Activated T-helper 1 cell treated with anti-CD3 and anti-CD28 coated beads, Interleukin-12 subunit alpha, Interleukin-12 subunit beta, Interleukin-2, Interleukin-4 antibody, amounts not matched to agents 30 ng/mL and 10 ng/mL and 1 ng/mL, durations not matched to agents 14 hours and 24 hours and 36 hours (primary cell): ENCODE data around the gene LDB2. TPM values are rescaled to one million over a fixed set of nuclear protein-coding genes. Genes with fewer than 3 reads are reported as not detected.

Experiments used
- DNase-seq: peaks from one replicate; pipeline ENCODE4 v3.0.0; 2021; ENCODE audit warnings: low spot score
- H3K27ac Mint-ChIP-seq: one replicate; pipeline ENCODE4 v1.8.0; 2021; ENCODE audit warnings: mild to moderate bottlenecking, mixed read lengths
- H3K27me3 Mint-ChIP-seq: one replicate; pipeline ENCODE4 v1.8.0; 2022; ENCODE audit warnings: mild to moderate bottlenecking, moderate library complexity, mixed read lengths; ENCODE audit not compliant: insufficient read depth
- H3K36me3 Mint-ChIP-seq: one replicate; pipeline ENCODE4 v1.8.0; 2021; ENCODE audit warnings: low read depth, mixed read lengths
- H3K4me1 Mint-ChIP-seq: one replicate; pipeline ENCODE4 v1.8.0; 2021; ENCODE audit warnings: low read depth, mixed read lengths
- H3K4me3 Mint-ChIP-seq: one replicate; pipeline ENCODE4 v1.8.0; 2021; ENCODE audit warnings: mild to moderate bottlenecking, moderate library complexity, mixed read lengths
- H3K9me3 Mint-ChIP-seq: one replicate; pipeline ENCODE4 v1.8.0; 2021; ENCODE audit warnings: mixed read lengths
- intact Hi-C: fragments of 100-400 bp; cut with micrococcal nuclease; formaldehyde crosslinking; loops from one replicate; pipeline ENCODE4 v1.15.1; 2024
- total RNA-seq: library from RNA; stranded (reverse); gene quantifications from 2 replicates; pipeline ENCODE4 v1.2.3, GENCODE V29; 2022

Gene LDB2
- total RNA-seq, 1 donor from 2014 or later = not detected

DNA sequence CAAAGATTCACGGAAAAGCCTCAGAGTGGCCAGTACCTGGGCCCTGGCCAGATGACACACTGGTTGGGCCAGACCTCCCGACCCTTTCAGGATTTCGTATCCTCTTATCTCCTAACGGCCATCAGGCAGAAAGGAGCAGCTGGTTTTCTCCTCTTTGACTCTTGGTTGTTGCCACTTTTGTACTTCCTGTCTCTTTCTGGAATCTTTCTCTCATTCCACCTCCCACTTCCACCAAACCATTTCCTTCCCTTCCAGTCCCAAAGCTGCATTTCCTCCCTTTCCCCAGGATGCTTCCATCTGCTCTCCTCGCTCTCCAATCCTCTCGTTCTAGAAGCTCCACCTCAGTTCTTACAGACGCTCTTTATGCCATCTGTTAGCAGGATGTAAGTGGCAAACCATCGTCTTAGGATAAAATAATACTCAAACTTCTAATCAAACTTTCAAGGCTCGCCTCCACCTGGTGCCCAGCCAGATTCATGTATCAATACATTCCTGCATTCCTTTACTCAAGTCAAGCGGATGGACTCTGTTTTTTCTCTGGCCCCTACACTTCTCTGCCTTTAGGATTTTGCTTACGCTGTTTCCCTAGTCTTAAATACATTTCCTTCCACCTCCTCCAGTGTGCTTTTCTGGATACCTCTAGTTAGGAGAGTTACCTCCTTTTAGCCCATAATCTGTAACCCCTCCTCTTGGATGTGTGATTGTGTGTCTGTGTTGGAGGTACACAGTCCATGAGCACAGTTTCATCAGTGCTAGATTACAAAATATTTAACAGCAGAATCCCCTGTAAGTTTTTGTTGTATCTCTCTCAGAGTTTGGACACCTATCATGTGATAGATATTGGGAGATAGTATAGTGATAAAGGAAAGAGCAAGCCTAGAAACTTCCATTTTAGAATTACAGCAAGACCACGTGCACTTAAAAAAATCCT, 70.4 kb downstream of the LDB2 start:
- Mint-ChIP-seq H3K27ac (no peak overlapping the region), H3K27me3 (peaks cover 2% of the 10 kb centered on the region), H3K9me3 (no peaks in the 10 kb centered on the region), H3K36me3 (no peaks in the 10 kb centered on the region), H3K4me3 (no peak overlapping the region), H3K4me1 (no peaks in the 10 kb centered on the region)
- intact Hi-C loops = no loop called here
- DNase-seq = no peak

DNA sequence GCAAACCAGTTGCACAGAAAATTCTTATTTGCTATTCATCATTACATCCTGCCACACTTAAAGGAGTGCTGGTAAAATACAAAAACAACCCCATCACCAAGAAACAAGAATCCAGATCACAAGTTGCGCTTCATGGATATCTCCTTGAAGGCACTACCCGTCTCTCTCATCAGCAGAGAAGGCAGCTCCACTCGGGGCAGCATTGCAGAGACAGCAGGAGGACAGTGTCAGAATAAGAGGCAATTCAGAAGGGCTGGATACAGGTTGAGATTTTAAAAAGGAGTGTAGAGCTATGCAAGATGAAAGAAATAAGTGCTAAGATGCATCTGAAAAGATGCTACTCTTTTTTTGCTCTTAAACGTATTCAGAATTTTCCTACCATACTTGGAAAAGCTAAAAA, 71.4 kb downstream of the LDB2 start:
- H3K4me1 Mint-ChIP-seq = no peaks in the 10 kb centered on the region
- no peaks in the 10 kb centered on the region for H3K9me3 Mint-ChIP-seq
- peaks cover 2% of the 10 kb centered on the region for H3K27me3 Mint-ChIP-seq
- intact Hi-C loops = no loop called here
- H3K4me3 Mint-ChIP-seq = no peak overlapping the region
- H3K27ac Mint-ChIP-seq = no peak overlapping the region
- no peaks in the 10 kb centered on the region for H3K36me3 Mint-ChIP-seq
- no peak for DNase-seq

DNA sequence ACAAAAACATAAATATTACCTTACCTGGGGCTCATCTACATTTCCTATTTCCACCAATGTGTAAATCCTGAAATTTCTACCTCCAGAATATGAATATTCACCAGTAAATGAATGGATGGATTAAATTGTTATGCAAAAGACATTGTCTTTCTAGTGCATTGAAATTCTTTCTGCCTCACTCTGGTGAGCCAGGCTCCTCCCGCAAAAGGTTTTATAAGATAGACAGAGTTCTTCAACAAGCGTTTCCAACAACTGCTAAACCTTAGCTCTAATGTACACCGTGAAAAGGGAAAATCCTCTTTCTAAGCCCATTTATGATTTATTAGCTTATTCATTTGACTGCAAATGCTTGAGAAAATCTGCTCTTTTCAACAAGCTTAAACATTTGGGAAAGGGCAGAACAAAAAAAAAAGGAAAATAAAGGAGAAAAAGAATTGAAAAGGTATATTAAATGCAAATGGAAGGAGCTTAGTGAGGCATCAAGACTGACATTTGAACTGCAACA, 72.0 kb downstream of the LDB2 start:
- no peak overlapping the region for H3K4me3 Mint-ChIP-seq
- no peaks in the 10 kb centered on the region for H3K36me3 Mint-ChIP-seq
- intact Hi-C loops = no loop called here
- no peaks in the 10 kb centered on the region for H3K9me3 Mint-ChIP-seq
- H3K27ac Mint-ChIP-seq = no peak overlapping the region
- no peak for DNase-seq
- no peaks in the 10 kb centered on the region for H3K4me1 Mint-ChIP-seq
- peaks cover 2% of the 10 kb centered on the region for H3K27me3 Mint-ChIP-seq

DNA sequence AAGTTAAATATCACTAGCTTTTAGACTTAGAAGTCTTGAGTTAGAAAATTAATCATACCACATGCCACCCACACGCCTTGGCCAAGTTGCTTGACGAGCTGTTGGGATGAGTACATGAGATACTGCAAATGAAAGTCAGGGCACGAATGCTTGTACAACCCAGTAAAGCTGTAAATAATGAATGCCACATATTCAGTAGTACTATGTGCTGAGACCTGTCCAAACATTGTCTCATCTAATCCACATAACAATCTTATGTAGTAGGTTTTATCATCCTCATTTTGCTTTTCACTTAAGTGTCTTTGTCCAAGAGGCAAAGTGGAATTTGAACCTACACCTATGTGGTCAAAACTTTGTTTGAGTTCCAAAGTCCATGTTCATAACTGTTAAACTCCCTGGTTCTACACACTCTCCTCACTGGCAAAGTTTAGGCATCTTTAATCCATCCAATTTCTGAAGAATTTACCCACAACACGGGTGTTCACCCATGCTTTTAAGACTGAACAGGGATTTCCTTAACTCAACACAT, 74.1 kb downstream of the LDB2 start:
- Mint-ChIP-seq H3K9me3 (no peaks in the 10 kb centered on the region), H3K27ac (no peak overlapping the region), H3K4me1 (no peaks in the 10 kb centered on the region), H3K27me3 (no peaks in the 10 kb centered on the region), H3K4me3 (no peak overlapping the region), H3K36me3 (no peaks in the 10 kb centered on the region)
- intact Hi-C loops = no loop called here
- no peak for DNase-seq

DNA sequence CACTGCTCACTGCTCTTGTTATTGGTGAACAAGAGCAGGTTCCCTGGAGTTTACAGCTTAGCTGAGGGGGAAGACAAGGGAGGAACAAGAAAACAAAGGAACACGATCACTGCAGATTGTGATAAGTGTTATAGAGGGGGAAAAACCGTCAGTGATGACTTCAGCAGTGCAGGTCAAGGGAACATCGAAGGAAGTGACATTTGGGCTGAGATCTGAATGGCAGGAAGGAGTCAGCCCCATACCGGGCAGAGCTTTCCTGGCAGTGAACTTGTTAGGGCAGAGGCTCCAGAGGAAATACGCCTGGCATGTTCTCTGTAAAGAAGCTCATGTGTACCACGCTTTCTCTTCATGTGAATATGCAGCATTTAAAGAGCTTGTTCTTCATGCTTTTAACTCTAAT, 78.1 kb downstream of the LDB2 start:
- no peaks in the 10 kb centered on the region for H3K9me3 Mint-ChIP-seq

DNA sequence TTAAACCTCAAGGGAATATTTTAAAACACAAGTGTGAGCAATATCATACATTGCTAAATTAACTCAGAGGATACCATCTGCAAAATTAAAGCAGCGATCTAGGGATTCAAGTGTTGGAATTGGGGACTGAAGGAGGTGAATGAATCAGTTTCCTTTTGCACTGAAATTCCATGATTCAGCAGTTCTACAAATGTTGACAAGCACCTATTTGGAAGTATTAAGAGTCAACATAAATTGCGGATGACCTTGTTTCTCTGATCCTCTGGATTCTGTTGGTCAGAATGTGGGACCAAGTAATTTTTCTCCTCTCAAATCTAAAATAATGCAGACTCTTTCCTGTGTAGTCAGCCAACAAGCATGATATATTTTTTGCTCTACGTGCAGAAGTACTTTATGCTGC, 78.8 kb downstream of the LDB2 start:
- Mint-ChIP-seq H3K36me3 (no peaks in the 10 kb centered on the region), H3K27ac (no peak overlapping the region), H3K4me3 (no peak overlapping the region), H3K27me3 (no peaks in the 10 kb centered on the region), H3K4me1 (no peaks in the 10 kb centered on the region), H3K9me3 (no peaks in the 10 kb centered on the region)
- no peak for DNase-seq
- intact Hi-C loops = no loop called here

More for the DNA sequence above, 78.1 kb downstream of the LDB2 start:
- Mint-ChIP-seq H3K27me3 (no peaks in the 10 kb centered on the region), H3K36me3 (no peaks in the 10 kb centered on the region), H3K27ac (no peak overlapping the region), H3K4me1 (no peaks in the 10 kb centered on the region), H3K4me3 (no peak overlapping the region)
- DNase-seq = no peak
- intact Hi-C loops = no loop called here

DNA sequence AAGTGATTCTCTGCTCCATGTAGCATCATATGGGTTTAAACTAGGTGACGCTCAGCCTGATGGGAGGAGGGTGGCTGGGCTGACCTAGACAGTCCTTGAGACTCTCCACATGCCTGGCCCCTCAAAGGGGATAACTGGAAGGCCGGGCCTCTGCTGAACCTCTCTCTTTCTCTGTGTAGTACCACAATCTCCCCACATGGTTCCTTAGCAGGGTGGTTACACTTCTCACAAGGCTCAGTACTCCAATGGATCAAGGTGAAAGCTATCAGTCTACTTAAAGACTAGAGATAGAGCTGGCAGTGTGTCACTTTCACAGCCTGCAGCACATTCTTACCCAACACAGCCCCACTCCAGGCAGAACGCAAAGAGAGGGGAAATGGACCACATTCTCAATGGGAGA, 80.4 kb downstream of the LDB2 start:
- Mint-ChIP-seq H3K9me3 (no peaks in the 10 kb centered on the region), H3K27ac (no peak overlapping the region), H3K27me3 (no peaks in the 10 kb centered on the region), H3K4me1 (no peaks in the 10 kb centered on the region), H3K36me3 (no peaks in the 10 kb centered on the region), H3K4me3 (no peak overlapping the region)
- intact Hi-C loops = no loop called here
- no peak for DNase-seq

DNA sequence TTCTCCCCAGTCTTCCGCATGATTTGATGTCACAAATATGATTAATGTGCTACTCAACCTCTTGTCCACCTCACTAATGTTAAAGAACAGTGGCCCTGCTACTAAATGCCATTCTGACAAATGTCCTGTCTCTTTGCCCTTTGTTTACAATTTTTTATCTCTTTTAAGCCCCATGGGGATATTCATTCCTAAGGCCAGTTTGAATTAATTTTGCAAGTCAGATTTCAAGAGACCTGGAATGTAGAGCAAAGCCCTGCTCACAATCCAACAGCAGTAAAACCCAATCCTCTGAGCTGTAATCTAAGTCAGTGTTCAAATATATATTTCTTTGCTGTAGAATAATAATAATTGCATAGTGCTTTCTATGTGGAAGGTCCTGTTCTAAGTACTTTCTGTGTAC, 81.2 kb downstream of the LDB2 start:
- DNase-seq = no peak
- Mint-ChIP-seq H3K4me3 (no peak overlapping the region), H3K27me3 (no peaks in the 10 kb centered on the region), H3K36me3 (no peaks in the 10 kb centered on the region), H3K4me1 (no peaks in the 10 kb centered on the region), H3K27ac (no peak overlapping the region), H3K9me3 (no peaks in the 10 kb centered on the region)
- intact Hi-C loops = no loop called here

DNA sequence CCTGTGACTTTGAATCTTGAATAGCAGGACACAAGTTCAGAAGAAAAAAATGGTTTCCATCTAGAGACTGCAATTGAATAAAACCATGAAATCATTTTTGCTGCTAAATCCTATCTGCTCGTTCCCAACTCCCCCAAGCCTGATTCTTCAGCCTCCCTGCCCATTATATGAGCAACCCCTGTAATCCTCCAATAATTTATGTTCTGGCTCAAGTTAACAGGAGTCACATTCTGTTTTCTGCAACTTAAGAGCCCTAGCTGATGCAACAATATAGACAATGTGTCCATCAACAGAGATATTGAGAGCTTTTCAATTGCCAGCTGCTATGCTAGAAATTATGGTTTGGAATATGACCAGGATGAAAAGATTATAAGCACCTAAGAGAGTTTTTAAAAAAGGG, 84.1 kb downstream of the LDB2 start:
- Mint-ChIP-seq H3K4me3 (no peak overlapping the region), H3K27ac (no peak overlapping the region), H3K4me1 (no peaks in the 10 kb centered on the region), H3K9me3 (peaks cover 9% of the 10 kb centered on the region), H3K36me3 (no peaks in the 10 kb centered on the region), H3K27me3 (no peaks in the 10 kb centered on the region)
- intact Hi-C loops = no loop called here
- no peak for DNase-seq

DNA sequence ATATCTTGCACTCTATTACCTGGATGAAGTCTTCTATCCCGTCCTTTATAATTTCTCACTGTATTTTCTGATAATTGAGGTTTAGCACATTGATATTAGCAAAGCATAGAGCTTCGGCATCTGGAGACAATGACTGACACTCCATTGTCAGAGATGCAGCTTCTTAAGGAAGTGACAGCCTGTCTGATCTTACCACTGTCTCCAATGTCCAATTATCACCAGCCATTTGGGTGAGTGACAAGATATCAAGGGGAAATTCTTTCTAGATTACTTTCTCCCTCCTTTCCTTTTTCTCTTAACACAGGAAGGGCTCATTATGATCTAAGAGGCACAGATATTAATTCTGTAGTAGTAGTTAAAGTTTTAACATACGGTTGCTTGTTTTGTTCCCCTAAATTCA, 86.4 kb downstream of the LDB2 start:
- Mint-ChIP-seq H3K4me3 (no peak overlapping the region), H3K27ac (no peak overlapping the region), H3K27me3 (peaks cover 2% of the 10 kb centered on the region), H3K36me3 (no peaks in the 10 kb centered on the region), H3K9me3 (peaks cover 9% of the 10 kb centered on the region), H3K4me1 (no peaks in the 10 kb centered on the region)
- DNase-seq = no peak
- intact Hi-C loops = no loop called here

DNA sequence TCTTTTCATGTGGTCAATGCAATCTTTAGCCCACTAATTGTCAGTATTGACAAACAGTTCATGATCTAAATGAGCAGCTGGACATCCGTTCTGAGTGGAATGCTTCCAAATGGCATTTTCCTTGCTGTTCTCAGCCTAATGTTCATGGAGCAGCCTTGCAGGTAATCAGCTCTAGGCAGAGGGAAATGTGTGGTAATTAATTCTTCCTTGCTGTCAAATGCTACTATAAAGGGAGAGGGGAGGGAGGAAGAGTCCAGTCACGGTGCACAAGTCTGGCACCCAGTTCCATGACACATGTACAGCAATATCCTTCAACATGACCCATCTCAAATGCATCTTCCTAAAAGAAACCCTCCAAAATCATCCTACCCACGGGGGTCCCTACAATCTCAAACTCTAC, 88.5 kb downstream of the LDB2 start:
- Mint-ChIP-seq H3K4me1 (no peaks in the 10 kb centered on the region), H3K27me3 (peaks cover 4% of the 10 kb centered on the region), H3K36me3 (no peaks in the 10 kb centered on the region), H3K9me3 (peaks cover 9% of the 10 kb centered on the region), H3K4me3 (no peak overlapping the region), H3K27ac (no peak overlapping the region)
- intact Hi-C loops = no loop called here
- no peak for DNase-seq

DNA sequence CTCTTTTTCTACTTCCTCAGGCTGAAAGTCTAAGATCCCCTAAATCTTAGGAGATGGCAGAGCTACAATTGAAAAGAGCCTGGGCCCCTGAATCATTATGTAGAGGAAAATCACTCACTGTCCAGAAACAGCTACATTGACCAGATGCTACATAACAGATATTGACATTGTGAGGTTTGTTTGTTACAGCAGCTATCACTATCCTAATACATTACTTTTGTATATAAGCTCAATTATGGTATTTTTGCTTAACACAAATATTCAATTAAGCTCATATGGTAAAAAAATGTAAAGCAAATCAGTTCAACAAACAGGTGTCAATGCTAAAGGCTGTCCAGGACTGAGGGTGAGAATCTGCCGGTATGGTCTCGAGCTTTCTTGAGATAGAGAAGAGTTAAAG, 89.4 kb downstream of the LDB2 start:
- intact Hi-C loops = no loop called here
- peaks cover 4% of the 10 kb centered on the region for H3K27me3 Mint-ChIP-seq
- no peaks in the 10 kb centered on the region for H3K36me3 Mint-ChIP-seq
- peaks cover 9% of the 10 kb centered on the region for H3K9me3 Mint-ChIP-seq
- H3K4me3 Mint-ChIP-seq = no peak overlapping the region
- H3K4me1 Mint-ChIP-seq = no peaks in the 10 kb centered on the region
- H3K27ac Mint-ChIP-seq = no peak overlapping the region
- no peak for DNase-seq

DNA sequence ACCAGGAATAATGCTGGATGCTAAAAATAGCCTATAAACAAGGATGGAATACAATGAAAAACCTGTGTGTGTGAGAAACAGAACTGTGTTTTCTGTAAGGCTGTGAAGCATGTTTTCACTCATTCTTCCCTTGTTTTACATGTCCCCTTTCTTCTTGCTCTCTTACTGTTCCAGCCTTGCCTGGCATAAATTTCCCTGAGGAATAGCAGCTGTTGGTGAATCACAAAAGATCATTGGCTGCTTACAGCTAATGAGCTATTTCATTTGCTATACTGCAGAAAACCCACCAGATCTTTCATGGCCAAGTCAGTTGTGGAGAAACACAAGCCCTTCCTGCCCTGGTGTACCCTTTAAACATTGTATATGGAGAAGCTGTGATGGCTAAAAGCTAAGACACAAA, 91.1 kb downstream of the LDB2 start:
- Mint-ChIP-seq H3K9me3 (peaks cover 9% of the 10 kb centered on the region), H3K36me3 (no peaks in the 10 kb centered on the region), H3K27me3 (peaks cover 4% of the 10 kb centered on the region), H3K4me3 (no peak overlapping the region), H3K4me1 (no peaks in the 10 kb centered on the region), H3K27ac (no peak overlapping the region)
- intact Hi-C loops = no loop called here
- no peak for DNase-seq
